Activated gamma-delta T cell treated with Interleukin-2 at 50 U/mL for 16 hours (primary cell): ENCODE measurements around the gene CNN1.
"Not testable (repeated sequence)": the region's sequence is repeated elsewhere in the genome, so short reads cannot be mapped to it uniquely, and the experiment has no call there.

ENCODE experiments used
- DNase-seq: peaks from one replicate; pipeline ENCODE4 v3.0.0-alpha.2; 2020

Gene CNN1

DNA sequence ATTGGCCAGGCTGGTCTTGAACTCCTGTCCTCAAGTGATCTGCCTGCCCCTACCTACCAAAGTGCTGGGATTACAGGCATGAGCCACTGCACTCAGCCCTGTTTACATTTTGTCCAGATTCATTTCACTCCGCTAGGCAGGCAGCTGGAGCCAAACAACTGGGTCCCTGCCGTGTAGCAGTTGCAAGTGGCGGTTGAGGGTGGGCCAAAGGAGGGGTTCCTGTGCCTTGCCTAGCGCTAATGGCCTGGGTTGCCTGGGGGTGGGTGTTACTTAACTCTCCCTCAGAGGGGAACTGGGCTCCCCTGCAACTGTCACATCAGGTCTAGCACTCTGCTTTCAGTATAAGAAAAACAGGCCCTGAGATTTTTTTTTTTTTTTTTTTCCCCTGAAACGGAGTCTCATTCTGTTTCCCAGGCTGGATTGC lies 31.4 kb downstream of the CNN1 start:
- DNase-seq: no peak

DNA sequence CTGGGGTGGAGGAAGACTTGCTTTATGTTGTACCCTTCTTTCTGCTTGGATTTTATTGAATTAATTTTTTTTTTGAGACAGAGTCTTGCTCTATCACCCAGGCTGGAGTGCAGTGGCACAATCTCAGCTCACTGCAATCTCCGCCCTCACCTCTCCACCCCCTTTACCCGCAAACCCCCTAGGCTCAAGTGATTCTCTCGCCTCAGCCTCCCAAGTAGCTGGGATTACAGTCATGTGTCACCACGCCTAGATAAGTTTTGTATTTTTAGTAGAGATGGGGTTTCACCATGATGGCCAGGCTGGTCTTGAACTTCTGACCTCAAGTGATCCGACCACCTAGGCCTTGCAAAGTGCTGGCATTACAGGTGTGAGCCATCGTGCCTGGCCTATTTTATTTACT lies 34.7 kb downstream of the CNN1 start:
- DNase-seq: not testable (repeated sequence)

DNA sequence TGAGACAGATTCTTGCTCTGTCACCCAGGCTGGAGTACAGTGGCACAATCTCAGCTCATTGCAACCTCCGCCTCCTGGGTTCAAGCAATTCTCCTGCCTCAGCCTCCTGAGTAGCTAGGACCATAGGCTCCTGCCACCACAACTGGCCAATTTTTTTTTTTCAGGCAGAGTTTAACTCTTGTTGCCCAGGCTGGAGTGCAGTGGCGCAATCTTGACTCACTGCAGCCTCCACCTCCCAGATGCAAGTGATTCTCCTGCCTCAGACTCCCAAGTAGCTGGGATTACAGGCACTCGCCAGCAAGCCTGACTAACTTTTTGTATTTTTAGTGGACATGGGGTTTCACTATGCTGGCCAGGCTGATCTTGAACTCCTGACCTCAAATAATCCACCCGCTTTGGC lies 35.1 kb downstream of the CNN1 start:
- DNase-seq: not testable (repeated sequence)

DNA sequence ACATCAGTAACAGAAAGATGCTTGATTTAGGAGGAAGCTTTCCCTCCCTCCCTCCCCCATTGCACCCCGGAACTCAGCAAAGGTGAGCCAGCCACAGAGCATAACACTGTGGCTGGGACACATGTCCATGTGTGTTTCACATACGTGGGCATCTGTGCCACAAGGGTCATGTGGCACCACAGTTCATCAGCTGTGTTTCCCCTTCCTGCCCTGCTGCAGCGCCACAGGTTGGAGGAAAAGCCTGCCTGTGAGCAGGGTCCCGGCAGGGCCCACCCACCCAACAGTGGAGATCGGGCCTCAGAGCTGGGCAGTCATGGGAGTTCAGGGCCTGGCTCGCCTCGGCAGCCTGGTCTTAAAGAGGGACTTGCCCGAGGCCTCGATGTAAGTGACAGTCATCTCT lies 36.0 kb downstream of the CNN1 start:
- no peak for DNase-seq

DNA sequence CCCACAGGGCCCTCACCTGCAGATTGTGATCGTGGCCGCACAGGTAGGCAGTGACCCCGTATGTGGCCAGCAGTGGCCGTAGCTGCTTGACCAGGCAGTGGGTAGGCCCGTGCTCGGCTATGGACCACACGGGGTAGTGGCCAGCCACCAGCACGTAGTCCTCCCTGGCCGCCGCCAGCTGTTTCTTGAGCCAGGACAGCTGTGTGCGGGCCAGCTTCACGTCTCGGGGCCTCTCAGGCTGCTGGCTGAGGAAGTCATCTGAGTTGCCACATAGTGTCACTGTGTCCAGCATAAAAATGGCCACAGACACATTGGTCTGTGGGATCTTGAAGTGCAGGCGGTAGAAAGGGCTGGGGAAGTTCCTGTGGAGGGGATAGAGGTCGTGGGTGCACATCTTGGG lies 37.6 kb downstream of the CNN1 start:
- DNase-seq: no peak

GRCh38 chr19:11577451-11578257 lies 39.0 kb downstream of the CNN1 start, which contains the start of gene ACP5:
TSS of gene ACP5 (minus strand) at chr19:11577645. CDS start at chr19:11577317, 328 bp downstream.
- no peak for DNase-seq

GRCh38 chr19:11578258-11579142 lies 39.8 kb downstream of the CNN1 start:
- DNase-seq: peak; percentile 26

- DNase-seq: no peak
These were observed 41.5 kb downstream of the CNN1 start for GRCh38 chr19:11580116-11580515.

- DNase-seq: no peak
These were observed 43.1 kb downstream of the CNN1 start for GRCh38 chr19:11581740-11582139.

DNA sequence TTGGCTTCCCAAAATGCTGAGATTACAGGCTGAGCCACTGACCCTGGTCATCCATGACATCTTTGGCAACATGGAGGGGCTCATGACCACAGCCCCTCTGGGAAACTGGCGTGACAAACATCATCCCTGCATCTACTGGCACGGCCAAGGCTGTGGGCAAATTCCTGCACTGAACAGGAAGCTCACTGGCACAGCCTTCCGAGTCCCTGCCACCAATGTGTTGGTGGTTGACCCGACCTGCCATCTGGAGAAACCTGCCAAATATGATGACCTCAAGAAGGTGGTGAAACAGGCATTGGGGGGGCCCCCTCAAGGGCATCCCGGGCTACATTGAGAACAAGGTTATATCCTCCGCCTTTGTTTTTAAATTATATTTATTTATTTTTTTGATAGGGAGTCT lies 47.7 kb downstream of the CNN1 start:
- no peak for DNase-seq

GRCh38 chr19:11587302-11587974 lies 48.8 kb downstream of the CNN1 start:
- peak; percentile 69 for DNase-seq

- DNase-seq: no peak
These were observed 49.5 kb downstream of the CNN1 start for GRCh38 chr19:11587975-11588631.

GRCh38 chr19:11594084-11594483 lies 55.4 kb downstream of the CNN1 start:
- DNase-seq: no peak

GRCh38 chr19:11596156-11596555 lies 57.5 kb downstream of the CNN1 start:
- DNase-seq: no peak

- peak; percentile 97 for DNase-seq
These were observed 58.8 kb downstream of the CNN1 start, which contains the start of gene ZNF627 for GRCh38 chr19:11597202-11598102. TSS of gene ZNF627 (plus strand) at chr19:11597483. CDS start at chr19:11597628, 145 bp downstream.

DNA sequence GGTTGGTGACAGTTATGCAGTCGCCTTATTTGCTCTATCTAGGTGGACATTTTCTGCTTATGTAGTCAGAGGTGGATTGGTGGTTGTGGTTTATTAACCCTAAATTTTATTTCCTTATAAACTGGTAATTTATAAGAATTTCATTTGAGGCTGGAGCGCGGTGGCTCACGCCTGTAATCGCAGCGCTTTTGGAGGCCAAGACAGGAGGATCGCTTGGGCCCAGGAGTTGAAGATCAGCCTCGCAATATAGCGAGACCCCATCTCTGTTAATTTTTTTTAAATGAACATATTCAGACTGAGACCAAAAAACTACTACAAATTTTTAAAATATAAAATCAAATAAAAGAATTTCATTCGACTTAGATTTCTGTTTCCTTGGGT lies 59.4 kb downstream of the CNN1 start:
- no peak for DNase-seq

DNA sequence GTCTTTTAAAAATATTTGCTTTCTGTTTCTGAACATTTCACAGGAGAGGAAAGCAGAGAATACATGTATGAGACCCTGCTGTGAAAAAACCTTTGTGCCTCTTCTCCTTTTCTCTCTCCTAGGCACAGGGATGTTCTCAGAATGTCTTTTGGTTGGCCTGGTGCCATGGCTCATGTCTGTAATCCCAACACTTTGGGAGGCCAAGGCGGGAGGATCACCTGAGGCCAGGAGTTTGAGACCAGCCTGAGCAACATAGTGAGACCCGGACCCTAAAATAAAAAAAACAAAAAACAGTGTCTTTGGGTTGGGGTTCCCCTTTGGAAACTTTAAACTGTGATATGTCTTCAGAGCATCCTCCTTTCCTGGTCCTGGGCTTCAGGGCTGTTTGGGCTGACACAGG lies 60.1 kb downstream of the CNN1 start:
- DNase-seq: no peak

DNA sequence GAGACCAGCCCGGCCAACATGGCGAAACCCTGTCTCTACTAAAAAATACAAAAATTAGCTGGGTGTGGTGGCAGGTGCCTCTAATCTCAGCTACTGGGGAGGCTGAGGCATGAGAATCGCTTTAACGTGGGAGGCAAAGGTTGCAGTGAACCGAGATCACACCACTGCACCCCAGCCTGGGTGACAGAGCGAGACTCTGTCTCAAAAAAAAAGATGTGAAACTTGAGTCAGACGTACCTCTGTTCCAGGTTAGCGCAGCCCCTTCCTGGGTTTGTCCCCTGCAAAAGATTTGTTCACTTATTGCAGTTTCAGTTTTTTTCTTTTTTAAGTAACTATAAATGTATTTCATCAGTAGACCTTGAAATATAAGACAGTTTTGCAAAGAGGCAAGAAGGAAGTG lies 61.1 kb downstream of the CNN1 start:
- not testable (repeated sequence) for DNase-seq
